SK-N-SH treated with all-trans-retinoic acid at 6 μM for 48 hours (cell line): Measurements from ENCODE around the gene KRT39.

Experiments used
- RARB ChIP-seq: fragments of 250-450 bp; sonication (Bioruptor Pico); IDR thresholded peaks from 2 replicates; pipeline ENCODE4 v1.8.0; 2021; ENCODE audit warnings: mild to moderate bottlenecking, moderate library complexity
- ZNF70 ChIP-seq: fragments of 450-650 bp; formaldehyde crosslinking; IDR thresholded peaks from 2 replicates; pipeline ENCODE4 v1.5.0; 2020; ENCODE audit warnings: mild to moderate bottlenecking, moderate library complexity

- TF ChIP-seq RARB (no peak), ZNF70 (CRISPR knock-in tag) (no peak)
Measured at GRCh38 chr17:40967582-40967981, 834 bp upstream of the KRT39 start.
